HEK293 (cell line): ENCODE results near the gene PLCG2.

Experiments
- PATZ1 ChIP-seq: fragments of 450-650 bp; formaldehyde crosslinking; IDR thresholded peaks from 2 replicates; pipeline ENCODE4 v1.5.1; 2016; ENCODE audit warnings: missing biosample characterization, missing genetic modification characterization
- SALL2 ChIP-seq: fragments of 450-650 bp; formaldehyde crosslinking; IDR thresholded peaks from 2 replicates; pipeline ENCODE4 v1.5.0; 2017; ENCODE audit warnings: missing biosample characterization, mild to moderate bottlenecking, missing genetic modification characterization, borderline replicate concordance
- ZBTB17 ChIP-seq: fragments of 450-650 bp; formaldehyde crosslinking; IDR thresholded peaks from 2 replicates; pipeline ENCODE4 v1.5.1; 2016; ENCODE audit warnings: missing biosample characterization, missing genetic modification characterization
- ZFP3 ChIP-seq: fragments of 450-650 bp; formaldehyde crosslinking; IDR thresholded peaks from 2 replicates; pipeline ENCODE4 v1.5.1; 2016; ENCODE audit warnings: low read depth, missing biosample characterization, missing genetic modification characterization
- ZNF174 ChIP-seq: fragments of 450-650 bp; formaldehyde crosslinking; IDR thresholded peaks from 2 replicates; pipeline ENCODE4 v1.5.0; 2017; ENCODE audit warnings: missing biosample characterization, mild to moderate bottlenecking, missing genetic modification characterization
- ZNF707 ChIP-seq: fragments of 450-650 bp; formaldehyde crosslinking; IDR thresholded peaks from 2 replicates; pipeline ENCODE4 v1.5.1; 2016; ENCODE audit warnings: missing biosample characterization, missing genetic modification characterization
- TF ChIP-seq, protein P1 (sequence below): fragments of 450-650 bp; formaldehyde crosslinking; IDR thresholded peaks from 2 replicates; pipeline ENCODE4 v1.5.1; 2016; ENCODE audit warnings: missing biosample characterization, missing genetic modification characterization
- TF ChIP-seq, protein P2 (sequence below): fragments of 450-650 bp; formaldehyde crosslinking; IDR thresholded peaks from 2 replicates; pipeline ENCODE4 v1.5.1; 2016; ENCODE audit warnings: missing biosample characterization, missing genetic modification characterization

- TF ChIP-seq SALL2 (tag by site-specific recombination) (no peak), PATZ1 (tag by site-specific recombination) (no peak), ZBTB17 (tag by site-specific recombination) (no peak), ZNF707 (tag by site-specific recombination) (no peak), ZFP3 (tag by site-specific recombination) (no peak), ZNF174 (tag by site-specific recombination) (no peak)
- TF ChIP-seq, protein P1, sequence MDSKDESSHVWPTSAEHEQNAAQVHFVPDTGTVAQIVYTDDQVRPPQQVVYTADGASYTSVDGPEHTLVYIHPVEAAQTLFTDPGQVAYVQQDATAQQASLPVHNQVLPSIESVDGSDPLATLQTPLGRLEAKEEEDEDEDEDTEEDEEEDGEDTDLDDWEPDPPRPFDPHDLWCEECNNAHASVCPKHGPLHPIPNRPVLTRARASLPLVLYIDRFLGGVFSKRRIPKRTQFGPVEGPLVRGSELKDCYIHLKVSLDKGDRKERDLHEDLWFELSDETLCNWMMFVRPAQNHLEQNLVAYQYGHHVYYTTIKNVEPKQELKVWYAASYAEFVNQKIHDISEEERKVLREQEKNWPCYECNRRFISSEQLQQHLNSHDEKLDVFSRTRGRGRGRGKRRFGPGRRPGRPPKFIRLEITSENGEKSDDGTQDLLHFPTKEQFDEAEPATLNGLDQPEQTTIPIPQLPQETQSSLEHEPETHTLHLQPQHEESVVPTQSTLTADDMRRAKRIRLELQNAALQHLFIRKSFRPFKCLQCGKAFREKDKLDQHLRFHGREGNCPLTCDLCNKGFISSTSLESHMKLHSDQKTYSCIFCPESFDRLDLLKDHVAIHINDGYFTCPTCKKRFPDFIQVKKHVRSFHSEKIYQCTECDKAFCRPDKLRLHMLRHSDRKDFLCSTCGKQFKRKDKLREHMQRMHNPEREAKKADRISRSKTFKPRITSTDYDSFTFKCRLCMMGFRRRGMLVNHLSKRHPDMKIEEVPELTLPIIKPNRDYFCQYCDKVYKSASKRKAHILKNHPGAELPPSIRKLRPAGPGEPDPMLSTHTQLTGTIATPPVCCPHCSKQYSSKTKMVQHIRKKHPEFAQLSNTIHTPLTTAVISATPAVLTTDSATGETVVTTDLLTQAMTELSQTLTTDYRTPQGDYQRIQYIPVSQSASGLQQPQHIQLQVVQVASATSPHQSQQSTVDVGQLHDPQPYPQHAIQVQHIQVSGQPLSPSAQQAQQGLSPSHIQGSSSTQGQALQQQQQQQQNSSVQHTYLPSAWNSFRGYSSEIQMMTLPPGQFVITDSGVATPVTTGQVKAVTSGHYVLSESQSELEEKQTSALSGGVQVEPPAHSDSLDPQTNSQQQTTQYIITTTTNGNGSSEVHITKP (tag by site-specific recombination): peak; percentile 37; the same call in 1 of the 2 replicates
- TF ChIP-seq, protein P2, sequence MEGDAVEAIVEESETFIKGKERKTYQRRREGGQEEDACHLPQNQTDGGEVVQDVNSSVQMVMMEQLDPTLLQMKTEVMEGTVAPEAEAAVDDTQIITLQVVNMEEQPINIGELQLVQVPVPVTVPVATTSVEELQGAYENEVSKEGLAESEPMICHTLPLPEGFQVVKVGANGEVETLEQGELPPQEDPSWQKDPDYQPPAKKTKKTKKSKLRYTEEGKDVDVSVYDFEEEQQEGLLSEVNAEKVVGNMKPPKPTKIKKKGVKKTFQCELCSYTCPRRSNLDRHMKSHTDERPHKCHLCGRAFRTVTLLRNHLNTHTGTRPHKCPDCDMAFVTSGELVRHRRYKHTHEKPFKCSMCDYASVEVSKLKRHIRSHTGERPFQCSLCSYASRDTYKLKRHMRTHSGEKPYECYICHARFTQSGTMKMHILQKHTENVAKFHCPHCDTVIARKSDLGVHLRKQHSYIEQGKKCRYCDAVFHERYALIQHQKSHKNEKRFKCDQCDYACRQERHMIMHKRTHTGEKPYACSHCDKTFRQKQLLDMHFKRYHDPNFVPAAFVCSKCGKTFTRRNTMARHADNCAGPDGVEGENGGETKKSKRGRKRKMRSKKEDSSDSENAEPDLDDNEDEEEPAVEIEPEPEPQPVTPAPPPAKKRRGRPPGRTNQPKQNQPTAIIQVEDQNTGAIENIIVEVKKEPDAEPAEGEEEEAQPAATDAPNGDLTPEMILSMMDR (tag by site-specific recombination): no peak
These were observed 7.2 kb downstream of the PLCG2 start for GRCh38 chr16:81786321-81786720.
